Loucy (cell line): ENCODE results near the gene NXPH2.

Experiments
- H2AFZ ChIP-seq: fragments of 200-600 bp; sonication (generic); 2 replicates; pipeline ENCODE4 v1.6.0; 2016; ENCODE audit warnings: antibody characterized with exemption, mild to moderate bottlenecking, low read length, moderate library complexity
- H3F3A ChIP-seq: fragments of 200-600 bp; 2 replicates; pipeline ENCODE4 v1.6.0; 2016; ENCODE audit warnings: antibody characterized with exemption, low read depth, mild to moderate bottlenecking
- H3K27me3 ChIP-seq: fragments of 200-600 bp; sonication (generic); 2 replicates; pipeline ENCODE4 v1.6.1; 2014; ENCODE audit warnings: low read length, mild to moderate bottlenecking; ENCODE audit not compliant: insufficient read depth, poor library complexity, severe bottlenecking
- H3K36me3 ChIP-seq: fragments of 200-600 bp; sonication (generic); 2 replicates; pipeline ENCODE4 v1.6.1; 2016; ENCODE audit warnings: low read length; ENCODE audit not compliant: insufficient read depth
- H3K4me1 ChIP-seq: fragments of 200-600 bp; sonication (generic); 2 replicates; pipeline ENCODE4 v1.5.1; 2014; ENCODE audit warnings: low read length, mild to moderate bottlenecking; ENCODE audit not compliant: insufficient read depth, poor library complexity, severe bottlenecking
- H3K4me2 ChIP-seq: fragments of 200-600 bp; sonication (generic); 2 replicates; pipeline ENCODE4 v1.6.0; 2014; ENCODE audit warnings: antibody characterized with exemption, low read length, low read depth, mild to moderate bottlenecking; ENCODE audit not compliant: poor library complexity, severe bottlenecking
- H3K4me3 ChIP-seq: fragments of 200-600 bp; sonication (generic); 2 replicates; pipeline ENCODE4 v1.5.1; 2014; ENCODE audit warnings: low read length, mild to moderate bottlenecking, mixed read lengths; ENCODE audit not compliant: poor library complexity, severe bottlenecking
- H3K79me2 ChIP-seq: fragments of 200-600 bp; sonication (generic); 2 replicates; pipeline ENCODE4 v1.6.1; 2014; ENCODE audit warnings: low read length; ENCODE audit not compliant: insufficient read depth
- H3K9ac ChIP-seq: fragments of 200-600 bp; sonication (generic); 2 replicates; pipeline ENCODE4 v1.6.0; 2014; ENCODE audit warnings: mild to moderate bottlenecking, low read depth, low read length, moderate library complexity; ENCODE audit not compliant: poor library complexity, severe bottlenecking
- H3K9me2 ChIP-seq: fragments of 200-600 bp; sonication (generic); replicated peaks from 2 replicates; pipeline ENCODE4 v1.6.1; 2016; ENCODE audit warnings: low read depth, low read length, mixed read lengths
- H3K9me3 ChIP-seq: fragments of 200-600 bp; sonication (generic); 2 replicates; pipeline ENCODE4 v1.6.1; 2014; ENCODE audit warnings: mild to moderate bottlenecking, antibody characterized with exemption, low read length, low read depth; ENCODE audit not compliant: insufficient read depth
- H4K20me1 ChIP-seq: fragments of 200-600 bp; sonication (generic); 2 replicates; pipeline ENCODE4 v1.6.0; 2014; ENCODE audit warnings: antibody characterized with exemption, low read length, mild to moderate bottlenecking; ENCODE audit not compliant: insufficient read depth, poor library complexity, severe bottlenecking
- EZH2phosphoT487 ChIP-seq: fragments of 200-600 bp; IDR thresholded peaks from 2 replicates; pipeline ENCODE4 v1.6.1; 2018; ENCODE audit warnings: antibody characterized with exemption, mild to moderate bottlenecking, moderate library complexity, borderline replicate concordance
- TF ChIP-seq, protein P1 (sequence below): fragments of 200-600 bp; sonication (generic); conservative IDR thresholded peaks from 2 replicates; pipeline ENCODE4 v1.5.1; 2014; ENCODE audit warnings: mild to moderate bottlenecking, antibody characterized with exemption, low read length

NXPH2 gene

DNA sequence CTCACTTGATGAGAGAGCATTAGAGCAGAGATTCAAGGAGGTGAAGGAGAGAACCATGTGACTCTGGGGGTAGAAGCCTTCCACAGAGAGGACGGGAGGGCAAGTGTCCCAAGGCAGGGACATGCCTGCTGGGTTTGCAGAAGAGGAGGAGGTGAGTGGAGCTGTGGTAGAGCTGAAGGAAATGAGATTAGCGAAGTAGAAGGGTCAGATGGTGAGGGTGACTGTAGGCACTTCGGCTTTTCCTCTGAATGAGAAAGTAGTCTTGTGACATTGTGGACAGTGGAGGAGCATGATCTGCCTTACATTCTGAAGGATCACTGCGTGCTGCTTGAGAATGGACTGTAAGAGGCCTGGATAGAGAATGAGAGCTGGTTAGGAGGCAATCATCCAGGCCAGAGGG is 126.0 kb downstream of the NXPH2 start:
- no peaks in the 10 kb centered on the region for H3K9me2 ChIP-seq
- no peaks in the 10 kb centered on the region for H3K36me3 ChIP-seq
- H3K79me2 ChIP-seq: no peaks in the 10 kb centered on the region
- no peak for TF ChIP-seq EZH2phosphoT487
- TF ChIP-seq, protein P1, sequence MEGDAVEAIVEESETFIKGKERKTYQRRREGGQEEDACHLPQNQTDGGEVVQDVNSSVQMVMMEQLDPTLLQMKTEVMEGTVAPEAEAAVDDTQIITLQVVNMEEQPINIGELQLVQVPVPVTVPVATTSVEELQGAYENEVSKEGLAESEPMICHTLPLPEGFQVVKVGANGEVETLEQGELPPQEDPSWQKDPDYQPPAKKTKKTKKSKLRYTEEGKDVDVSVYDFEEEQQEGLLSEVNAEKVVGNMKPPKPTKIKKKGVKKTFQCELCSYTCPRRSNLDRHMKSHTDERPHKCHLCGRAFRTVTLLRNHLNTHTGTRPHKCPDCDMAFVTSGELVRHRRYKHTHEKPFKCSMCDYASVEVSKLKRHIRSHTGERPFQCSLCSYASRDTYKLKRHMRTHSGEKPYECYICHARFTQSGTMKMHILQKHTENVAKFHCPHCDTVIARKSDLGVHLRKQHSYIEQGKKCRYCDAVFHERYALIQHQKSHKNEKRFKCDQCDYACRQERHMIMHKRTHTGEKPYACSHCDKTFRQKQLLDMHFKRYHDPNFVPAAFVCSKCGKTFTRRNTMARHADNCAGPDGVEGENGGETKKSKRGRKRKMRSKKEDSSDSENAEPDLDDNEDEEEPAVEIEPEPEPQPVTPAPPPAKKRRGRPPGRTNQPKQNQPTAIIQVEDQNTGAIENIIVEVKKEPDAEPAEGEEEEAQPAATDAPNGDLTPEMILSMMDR: no peak
- H2AFZ ChIP-seq: no peak overlapping the region
- no peaks in the 10 kb centered on the region for H3F3A ChIP-seq
- no peaks in the 10 kb centered on the region for H4K20me1 ChIP-seq
- no peak overlapping the region for H3K4me3 ChIP-seq
- H3K9me3 ChIP-seq: no peaks in the 10 kb centered on the region
- H3K9ac ChIP-seq: no peak overlapping the region
- no peaks in the 10 kb centered on the region for H3K27me3 ChIP-seq
- no peaks in the 10 kb centered on the region for H3K4me1 ChIP-seq
- H3K4me2 ChIP-seq: no peak overlapping the region

DNA sequence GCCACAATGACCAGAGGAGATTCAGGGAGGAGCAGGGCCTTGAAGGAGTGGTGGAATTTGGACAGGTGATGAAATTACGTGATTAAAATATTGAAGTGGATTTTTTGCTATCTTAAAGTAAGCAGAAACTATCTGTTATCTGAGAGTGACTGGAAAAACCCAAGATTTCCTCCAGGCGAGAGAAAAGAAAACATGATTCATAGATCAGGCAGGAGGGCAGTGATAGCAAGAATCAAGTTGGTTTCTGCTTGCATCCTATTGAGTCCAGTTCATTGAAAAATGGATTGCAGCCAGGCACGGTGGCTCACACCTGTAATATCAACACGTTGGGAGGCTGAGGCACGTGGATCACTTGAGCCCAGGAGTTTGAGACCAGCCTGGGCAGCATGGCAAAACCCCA is 127.8 kb downstream of the NXPH2 start:
- H3F3A ChIP-seq: no peaks in the 10 kb centered on the region
- TF ChIP-seq EZH2phosphoT487: no peak
- TF ChIP-seq, protein P1: no peak
- H3K4me3 ChIP-seq: no peak overlapping the region
- H4K20me1 ChIP-seq: no peaks in the 10 kb centered on the region
- H3K9me3 ChIP-seq: no peaks in the 10 kb centered on the region
- H3K9ac ChIP-seq: no peak overlapping the region
- no peaks in the 10 kb centered on the region for H3K4me1 ChIP-seq
- no peaks in the 10 kb centered on the region for H3K9me2 ChIP-seq
- H3K27me3 ChIP-seq: no peaks in the 10 kb centered on the region
- H3K79me2 ChIP-seq: no peaks in the 10 kb centered on the region
- H3K4me2 ChIP-seq: no peak overlapping the region
- no peak overlapping the region for H2AFZ ChIP-seq
- H3K36me3 ChIP-seq: no peaks in the 10 kb centered on the region

DNA sequence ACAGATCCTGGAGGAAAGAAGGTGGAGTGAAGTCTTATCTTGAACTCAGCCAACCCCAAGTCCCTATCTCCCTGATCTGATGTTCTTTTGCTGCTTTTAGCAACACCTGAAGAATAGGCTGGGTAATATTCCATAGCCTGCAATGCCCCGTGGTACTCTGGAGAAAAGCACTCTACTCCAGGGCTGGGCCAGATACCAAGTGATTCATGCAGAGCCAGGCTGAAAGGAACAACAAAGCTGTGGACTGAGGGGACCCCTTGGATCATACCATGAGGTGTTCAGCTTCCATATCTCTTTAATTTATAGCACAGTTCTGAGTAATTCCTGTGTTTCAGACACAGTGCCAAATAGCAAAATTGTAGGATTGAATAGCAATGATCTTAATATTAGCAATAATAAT is 130.6 kb downstream of the NXPH2 start:
- no peak overlapping the region for H3K4me2 ChIP-seq
- no peaks in the 10 kb centered on the region for H3K4me1 ChIP-seq
- H3K36me3 ChIP-seq: no peaks in the 10 kb centered on the region
- H2AFZ ChIP-seq: no peak overlapping the region
- H3F3A ChIP-seq: no peaks in the 10 kb centered on the region
- H3K9me3 ChIP-seq: no peaks in the 10 kb centered on the region
- no peaks in the 10 kb centered on the region for H3K9me2 ChIP-seq
- no peaks in the 10 kb centered on the region for H3K27me3 ChIP-seq
- H3K9ac ChIP-seq: no peak overlapping the region
- TF ChIP-seq, protein P1: no peak
- no peak for TF ChIP-seq EZH2phosphoT487
- no peak overlapping the region for H3K4me3 ChIP-seq
- no peaks in the 10 kb centered on the region for H3K79me2 ChIP-seq
- no peaks in the 10 kb centered on the region for H4K20me1 ChIP-seq
